Measurements from ENCODE around the gene KLHL17.
A peak's percentile ranks its signal among the peaks of the same experiment; 100 is the strongest.
"Not testable (repeated sequence)": the region's sequence is repeated elsewhere in the genome, so short reads cannot be mapped to it uniquely, and the experiment has no call there.

KLHL17 gene

DNA sequence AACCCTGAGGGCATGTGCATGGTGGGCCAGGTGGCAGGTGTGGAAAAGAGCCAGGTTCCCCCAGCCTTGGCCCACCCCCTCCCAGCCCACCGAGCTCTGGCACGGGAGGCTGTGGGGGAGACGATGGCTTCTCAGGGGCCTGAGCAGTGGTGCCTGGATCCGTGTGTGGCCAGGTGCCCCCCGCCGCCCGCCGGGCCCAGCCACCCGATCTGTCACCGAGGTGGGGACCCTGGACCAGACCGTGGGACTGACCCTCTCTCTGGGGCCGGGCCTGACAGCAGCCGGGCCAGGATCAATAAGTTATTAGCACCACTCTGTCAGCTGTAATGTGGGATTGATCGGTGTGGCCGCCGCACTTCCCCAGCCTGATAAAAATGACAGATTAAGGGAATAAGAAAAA lies 22.9 kb upstream of the KLHL17 start:
- DNase-seq (ENCODE audit: low spot score), result no peak

DNA sequence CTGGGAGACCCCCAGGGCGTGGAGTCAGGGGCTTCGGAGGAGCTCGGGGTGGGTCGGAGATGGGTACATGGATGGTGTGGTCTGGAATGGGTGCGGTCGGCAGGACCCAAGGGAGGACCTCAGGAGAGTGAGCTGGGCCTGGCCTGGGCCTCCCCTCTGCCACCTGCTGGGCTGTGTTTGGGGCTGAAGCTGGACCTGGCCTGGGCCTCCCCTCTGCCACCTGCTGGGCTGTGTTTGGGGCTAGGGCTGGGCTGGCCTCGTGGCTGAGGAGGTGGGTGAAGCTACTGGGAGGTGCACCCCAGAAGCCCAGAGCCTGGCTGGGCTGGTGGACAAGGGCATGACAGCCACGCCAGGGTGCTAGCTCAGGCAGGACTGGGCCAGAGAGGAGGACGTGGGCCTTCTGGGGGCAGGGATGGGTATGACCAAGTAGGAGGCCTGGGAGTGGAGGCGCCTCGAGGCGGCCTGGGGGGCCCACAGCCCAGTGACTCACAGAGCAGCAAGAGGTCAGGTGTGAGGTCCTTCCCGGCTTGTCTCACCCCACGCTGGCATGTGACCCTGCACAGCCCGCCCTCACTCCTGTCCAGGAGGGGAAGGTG lies 22.2 kb upstream of the KLHL17 start:
- no peak for DNase-seq (ENCODE audit: low spot score)

DNA sequence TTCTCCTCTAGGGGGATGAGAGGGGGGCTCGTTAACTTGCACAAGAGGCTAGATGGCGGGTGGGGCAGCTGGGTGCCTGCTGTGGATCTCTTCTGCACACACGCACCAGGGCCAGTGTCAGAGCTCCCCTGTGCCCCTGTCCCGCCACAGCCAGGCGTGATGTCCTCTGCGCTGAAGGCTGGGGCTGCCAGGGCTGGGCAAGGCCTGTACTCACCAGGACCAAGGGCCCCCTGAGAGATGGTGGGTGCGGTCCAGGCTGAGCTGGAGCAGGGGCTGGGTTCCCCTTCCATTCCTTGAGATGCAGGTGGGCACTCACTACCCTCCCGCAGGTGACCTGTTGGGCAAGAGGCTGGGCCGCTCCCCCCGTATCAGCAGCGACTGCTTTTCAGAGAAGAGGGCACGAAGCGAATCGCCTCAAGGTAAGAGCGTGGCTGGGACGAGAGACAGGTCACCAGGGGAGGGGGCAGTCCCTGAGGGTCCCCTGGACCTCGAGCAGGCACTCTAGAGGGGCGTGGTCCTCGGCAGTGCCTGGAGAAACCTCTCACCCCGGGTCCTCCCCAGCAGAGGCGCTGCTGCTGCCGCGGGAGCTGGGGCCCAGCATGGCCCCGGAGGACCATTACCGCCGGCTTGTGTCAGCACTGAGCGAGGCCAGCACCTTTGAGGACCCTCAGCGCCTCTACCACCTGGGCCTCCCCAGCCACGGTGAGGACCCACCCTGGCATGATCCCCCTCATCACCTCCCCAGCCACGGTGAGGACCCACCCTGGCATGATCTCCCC lies 21.5 kb upstream of the KLHL17 start:
- DNase-seq (ENCODE audit: low spot score), result no peak

DNA sequence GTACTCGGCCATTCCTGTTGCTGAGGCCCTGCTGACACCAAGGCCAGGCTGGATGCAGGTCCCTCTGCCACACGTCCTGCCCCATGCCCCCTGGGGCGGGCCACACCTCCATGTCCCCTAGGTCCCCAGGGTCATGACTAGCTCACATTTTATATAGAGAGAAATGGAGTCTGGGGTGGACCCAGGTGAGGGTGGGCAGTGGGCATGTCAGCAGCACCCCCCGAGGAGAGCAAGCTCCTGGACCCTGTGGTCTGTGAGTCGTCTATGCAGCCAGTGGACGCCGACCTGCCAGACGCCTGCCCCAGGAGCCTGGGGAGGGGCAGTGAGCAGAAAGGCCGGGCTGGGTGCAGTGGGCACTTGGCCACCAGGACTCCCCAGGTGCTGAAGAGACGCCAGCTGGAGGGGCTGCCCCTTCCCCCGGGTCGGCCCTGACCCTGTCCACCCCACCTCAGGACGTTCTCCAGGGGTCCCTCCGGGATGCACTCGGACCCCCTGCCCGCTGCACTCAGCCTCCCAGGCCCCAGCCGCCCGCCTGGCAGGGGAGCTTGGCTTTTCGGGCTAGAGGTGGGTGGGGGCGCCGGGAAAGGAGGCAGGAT lies 20.8 kb upstream of the KLHL17 start:
- no peak for DNase-seq (ENCODE audit: low spot score)

DNA sequence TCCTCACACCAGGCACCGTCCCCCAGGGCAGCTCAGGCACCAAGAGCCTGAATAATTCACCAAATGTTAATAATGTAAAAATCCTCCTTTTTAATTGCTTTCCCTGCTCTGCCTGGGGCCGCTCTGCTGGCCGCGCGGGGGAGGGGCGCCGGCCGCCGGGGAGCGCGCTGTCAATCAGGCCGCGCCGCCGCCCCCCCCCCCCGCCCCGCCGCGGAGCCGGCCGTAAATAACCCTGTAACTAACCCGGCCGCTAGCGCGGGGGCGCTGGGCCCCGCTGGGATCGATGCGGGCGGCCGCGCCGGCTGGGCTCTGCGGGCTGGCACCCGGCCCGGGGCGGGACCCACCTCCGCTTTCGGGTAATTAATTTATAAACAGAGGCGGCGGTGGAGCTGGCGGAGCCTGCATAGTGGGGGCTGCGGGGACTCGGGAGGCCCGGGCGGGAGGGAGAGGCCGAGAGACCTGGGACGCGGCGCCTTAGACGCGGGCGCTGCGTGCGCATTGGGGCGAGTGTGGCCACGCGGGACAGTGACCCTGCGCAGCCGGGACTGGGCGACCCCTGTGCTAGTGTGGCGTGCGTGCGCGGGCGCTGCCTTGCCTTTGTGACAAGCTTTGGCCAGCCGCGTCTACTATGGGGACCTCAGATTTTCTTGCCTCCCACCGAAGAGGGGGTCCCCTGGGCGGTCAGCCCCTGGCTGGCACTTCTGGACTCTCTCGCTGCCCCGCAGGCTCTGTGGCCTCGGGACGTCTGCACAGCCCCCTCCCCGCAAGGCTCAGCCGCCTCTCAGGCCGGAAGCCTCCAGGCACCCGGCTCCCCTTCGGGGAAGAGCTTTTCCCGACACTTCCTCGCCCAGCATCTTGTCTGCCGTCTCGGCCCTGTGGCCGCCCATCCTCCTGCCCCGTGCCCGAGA lies 20.0 kb upstream of the KLHL17 start:
- peak; percentile 84 for DNase-seq (ENCODE audit: low spot score)

DNA sequence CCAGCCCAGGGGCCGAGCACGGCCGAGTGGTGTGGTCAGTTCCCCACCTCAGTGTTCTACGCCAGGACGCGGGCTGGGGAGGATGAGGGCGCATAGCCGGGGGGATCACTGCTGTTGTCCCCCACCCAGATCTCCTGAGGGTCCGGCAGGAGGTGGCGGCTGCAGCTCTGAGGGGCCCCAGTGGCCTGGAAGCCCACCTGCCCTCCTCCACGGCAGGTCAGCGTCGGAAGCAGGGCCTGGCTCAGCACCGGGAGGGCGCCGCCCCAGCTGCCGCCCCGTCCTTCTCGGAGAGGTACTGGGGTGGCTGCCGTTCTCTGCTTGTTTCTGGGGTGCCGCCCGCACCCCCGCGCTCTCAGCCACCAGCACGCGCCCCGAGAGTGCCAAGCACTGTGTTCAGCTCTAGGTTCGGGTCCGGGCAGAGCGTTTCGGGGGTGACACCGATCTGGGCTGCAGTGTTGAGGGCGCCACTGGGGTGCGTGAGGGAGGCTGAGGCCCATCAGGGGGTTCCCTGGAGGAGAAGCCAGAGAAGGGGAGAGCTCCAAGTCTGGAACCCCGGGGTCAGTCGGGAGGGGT lies 19.3 kb upstream of the KLHL17 start:
- DNase-seq (ENCODE audit: low spot score), result no peak

DNA sequence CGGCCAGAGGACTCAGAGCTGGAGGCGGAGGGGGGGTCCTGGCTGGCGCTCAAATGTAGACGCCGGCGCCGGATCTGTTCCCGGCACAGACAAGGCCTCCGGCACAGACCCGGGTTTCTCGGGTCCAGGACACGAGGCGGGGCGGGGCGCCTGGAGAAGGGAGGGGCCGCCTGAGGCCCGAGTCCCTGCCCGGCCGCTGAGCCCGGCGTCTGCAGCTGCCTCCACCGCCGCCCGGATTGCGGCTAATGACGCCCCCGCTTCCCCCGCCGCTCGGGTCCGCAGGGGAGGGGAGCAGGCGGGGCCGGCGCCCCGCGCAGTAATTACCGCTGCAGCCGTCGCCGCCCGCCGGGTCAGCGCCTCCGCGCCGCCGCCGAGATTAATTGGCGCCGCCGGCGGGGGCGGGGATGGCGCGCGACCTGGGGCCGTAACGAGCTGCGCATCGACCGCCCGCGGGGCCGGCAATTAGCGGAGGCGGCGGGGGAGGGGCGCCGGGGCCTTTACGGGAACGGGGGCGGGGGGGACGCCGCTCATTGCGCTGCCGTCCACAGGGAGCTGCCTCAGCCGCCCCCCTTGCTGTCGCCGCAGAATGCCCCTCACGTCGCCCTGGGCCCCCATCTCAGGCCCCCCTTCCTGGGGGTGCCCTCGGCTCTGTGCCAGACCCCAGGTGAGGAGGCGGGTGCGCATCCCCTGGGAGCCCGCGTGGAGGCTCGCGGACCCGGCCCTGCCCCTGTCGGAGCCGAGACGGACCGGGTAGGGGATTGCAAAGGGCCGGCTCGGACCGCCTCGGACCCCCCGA lies 18.6 kb upstream of the KLHL17 start:
- DNase-seq (ENCODE audit: low spot score), result peak; percentile 88

DNA sequence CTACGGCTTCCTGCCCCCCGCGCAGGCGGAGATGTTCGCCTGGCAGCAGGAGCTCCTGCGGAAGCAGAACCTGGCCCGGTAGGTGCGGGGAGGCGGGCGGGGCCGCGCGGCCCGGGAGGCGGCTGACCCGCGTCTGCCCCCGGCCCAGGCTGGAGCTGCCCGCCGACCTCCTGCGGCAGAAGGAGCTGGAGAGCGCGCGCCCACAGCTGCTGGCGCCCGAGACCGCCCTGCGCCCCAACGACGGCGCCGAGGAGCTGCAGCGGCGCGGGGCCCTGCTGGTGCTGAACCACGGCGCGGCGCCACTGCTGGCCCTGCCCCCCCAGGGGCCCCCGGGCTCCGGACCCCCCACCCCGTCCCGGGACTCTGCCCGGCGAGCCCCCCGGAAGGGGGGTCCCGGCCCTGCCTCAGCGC lies 18.0 kb upstream of the KLHL17 start:
- no peak for DNase-seq (ENCODE audit: low spot score)

DNA sequence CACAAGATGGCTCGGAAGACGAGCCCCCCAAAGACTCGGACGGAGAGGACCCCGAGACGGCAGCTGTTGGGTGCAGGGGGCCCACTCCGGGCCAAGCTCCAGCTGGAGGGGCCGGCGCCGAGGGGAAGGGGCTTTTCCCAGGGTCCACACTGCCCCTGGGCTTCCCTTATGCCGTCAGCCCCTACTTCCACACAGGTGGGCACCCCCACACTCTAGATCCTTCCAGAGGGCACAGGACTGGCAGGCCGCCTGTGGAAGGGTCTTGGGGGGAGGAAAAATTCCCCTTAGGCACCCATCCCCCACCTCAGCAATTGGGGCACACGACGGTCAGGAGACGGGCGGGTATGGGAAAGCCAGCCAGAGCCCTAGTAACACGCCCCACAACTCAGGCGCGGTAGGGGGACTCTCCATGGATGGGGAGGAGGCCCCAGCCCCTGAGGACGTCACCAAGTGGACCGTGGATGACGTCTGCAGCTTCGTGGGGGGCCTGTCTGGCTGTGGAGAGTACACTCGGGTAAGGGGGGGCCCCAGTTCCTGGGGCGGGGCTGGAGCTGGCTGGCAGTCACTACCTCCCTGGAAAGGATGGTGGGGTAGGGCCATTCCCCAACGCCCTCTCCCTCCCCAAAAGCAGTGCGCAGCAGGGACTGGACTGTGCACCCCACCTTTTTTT lies 17.4 kb upstream of the KLHL17 start:
- DNase-seq (ENCODE audit: low spot score), result no peak

DNA sequence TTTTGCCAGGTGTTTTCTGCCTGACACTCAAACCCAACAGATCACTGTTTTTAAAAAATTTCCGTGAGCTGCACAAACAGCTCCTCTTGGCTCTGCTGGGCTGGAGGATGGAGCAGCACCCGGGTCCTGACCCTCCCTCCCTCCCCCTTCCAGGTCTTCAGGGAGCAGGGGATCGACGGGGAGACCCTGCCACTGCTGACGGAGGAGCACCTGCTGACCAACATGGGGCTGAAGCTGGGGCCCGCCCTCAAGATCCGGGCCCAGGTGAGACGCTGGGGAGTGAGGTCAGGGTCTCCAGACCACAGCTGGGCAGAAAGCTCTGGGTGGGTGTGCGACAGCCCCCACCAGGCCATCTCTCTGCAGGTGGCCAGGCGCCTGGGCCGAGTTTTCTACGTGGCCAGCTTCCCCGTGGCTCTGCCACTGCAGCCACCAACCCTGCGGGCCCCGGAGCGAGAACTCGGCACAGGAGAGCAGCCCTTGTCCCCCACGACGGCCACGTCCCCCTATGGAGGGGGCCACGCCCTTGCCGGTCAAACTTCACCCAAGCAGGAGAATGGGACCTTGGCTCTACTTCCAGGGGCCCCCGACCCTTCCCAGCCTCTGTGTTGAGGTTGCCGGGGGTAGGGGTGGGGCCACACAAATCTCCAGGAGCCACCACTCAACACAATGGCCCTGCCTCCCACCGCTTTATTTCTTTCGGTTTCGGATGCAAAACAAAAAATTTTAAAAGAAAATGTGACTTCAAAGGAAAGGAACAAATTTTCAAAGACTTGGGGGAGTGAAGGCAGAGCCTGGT lies 16.6 kb upstream of the KLHL17 start:
- no peak for DNase-seq (ENCODE audit: low spot score)

DNA sequence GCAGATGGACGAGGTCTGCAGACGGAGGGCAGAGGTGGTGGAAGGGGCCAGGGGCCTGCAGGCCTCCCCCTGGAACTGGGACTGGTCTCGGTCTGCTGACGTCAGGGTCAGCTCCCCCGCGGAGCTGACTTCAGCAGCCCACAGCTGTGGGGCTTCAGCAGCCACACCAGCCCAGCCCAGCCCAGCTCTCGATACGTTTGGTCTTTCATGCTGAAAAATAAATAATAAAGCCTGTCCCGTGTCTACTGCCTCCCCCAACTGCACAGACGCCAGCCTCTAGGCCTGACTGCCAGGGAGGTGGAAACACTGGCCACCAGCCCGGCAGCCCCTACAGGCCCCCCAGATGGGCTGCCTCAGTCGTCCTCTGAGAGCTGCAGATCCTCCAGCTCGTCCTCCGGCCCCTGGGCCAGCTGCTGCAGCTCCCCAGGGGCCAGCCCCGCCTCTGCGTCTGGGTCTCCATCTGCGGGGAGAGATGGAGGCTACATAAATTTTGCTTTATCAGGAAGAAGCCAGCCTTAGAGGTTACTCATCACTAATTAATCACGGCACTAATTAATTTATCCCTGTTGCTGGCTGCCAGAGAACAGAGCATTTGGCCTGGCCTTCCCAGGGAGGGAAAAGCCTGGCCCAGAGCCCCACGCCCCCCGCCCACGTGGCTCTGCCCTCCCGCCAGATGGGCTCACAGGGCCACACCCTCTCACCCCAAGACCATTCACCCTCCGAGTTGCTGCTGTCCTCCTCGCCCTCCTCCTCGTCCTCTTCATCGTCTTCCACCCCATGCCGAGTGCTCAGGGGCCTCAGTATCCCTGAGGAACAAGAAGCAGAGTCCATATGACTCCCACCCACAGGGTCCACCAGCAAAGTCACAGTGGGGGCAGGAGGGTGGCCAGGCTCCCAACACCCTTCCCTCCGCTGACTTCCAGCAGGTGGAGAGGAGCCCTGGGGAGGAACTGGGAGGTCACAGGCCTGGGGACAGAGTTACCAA lies 15.8 kb upstream of the KLHL17 start:
- no peak for DNase-seq (ENCODE audit: low spot score)

DNA sequence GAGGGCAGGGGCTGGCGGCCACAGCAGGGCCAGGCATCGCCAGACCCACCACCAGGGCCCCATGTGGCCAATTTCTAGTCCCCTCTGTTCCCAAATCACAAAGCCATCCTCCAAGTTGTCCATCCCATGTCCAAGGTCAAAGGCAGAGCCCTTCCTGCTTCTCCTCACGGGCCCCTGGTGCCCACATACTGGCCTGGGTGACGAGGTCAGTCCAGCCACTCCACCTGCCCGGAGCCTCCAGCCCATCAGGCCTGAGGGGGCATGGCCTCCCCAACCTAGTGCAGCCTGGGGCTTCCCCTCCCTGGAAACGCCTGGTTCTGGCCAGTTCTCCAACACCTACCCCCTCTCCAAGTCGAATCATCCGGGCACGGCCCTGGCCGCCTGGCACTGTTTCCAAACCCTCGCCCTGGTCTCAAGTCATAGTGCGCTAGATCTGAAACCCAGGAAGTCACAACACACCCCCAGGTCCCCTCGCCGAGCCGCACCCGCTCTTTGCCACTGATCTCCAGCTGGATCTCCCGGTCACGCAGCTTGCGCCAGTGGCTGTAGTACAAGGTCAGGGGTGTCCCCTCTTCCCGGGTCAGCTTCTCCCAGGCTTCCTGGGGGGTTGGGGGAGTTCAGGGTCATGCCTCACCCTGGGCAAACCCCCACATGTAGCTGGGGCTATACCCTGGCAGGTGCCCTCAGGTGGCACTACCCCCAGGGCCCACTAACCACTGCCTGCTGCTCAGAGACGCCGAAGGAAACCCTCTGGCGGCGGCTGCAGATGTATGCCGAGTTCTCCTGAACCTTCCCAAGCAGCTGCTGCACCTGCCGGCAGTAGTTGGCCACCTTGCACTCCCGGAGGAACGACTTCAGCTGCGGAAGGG lies 14.5 kb upstream of the KLHL17 start:
- DNase-seq (ENCODE audit: low spot score), result no peak

DNA sequence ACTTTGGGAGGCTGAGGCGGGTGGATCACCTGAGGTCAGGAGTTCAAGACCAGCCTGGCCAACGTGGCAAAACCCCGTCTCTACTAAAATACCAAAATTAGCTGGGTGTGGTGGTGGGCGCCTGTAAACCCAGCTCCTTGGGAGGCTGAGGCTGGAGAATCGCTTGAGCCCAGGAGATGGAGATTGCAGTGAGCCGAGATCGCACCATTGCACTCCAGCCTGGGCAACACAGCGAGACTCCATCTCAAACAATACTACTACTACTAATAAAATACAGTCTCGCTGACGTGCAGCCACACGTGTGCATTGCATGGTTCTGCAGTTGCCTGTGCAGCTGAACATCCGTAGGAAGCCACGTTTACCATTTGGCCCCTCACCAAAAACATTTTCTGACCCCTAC lies 13.6 kb upstream of the KLHL17 start:
- DNase-seq (ENCODE audit: low spot score), result not testable (repeated sequence)

DNA sequence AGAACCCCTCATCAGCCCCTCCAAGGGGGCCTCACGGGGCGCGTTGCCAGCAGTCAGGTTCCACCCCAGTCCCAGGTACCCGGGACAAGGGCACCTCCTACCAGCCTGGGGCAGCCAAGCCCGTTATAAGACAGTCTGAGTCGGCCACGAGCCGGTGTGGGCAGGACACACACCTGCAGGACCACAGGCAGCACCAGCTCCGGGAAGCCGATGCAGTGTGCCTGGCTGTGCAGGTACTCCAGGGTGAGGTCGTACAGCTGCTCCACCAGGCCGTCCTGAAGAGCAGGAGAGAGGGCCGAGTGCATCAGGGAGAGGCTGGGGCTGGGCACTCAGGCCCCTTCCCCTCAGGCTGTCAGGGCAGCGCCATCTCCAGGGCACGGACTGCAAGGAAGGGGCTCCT lies 12.4 kb upstream of the KLHL17 start:
- DNase-seq (ENCODE audit: low spot score), result no peak

DNA sequence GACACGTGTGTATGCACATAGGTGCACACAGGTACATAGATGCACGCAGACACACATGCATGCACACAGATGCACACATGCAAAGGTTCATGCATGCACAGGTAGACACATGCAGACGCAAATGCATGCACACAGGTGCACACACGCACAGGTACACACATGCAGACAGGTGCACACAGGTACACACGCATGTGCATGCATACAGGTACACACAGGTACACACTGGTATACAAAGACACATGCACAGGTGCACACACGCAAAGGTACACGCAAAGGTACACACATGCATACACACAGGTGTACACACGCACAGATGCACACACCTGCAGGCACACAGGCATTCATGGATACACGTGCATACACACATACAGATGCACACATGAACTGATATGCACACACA lies 10.1 kb upstream of the KLHL17 start:
- DNase-seq (ENCODE audit: low spot score), result no peak

DNA sequence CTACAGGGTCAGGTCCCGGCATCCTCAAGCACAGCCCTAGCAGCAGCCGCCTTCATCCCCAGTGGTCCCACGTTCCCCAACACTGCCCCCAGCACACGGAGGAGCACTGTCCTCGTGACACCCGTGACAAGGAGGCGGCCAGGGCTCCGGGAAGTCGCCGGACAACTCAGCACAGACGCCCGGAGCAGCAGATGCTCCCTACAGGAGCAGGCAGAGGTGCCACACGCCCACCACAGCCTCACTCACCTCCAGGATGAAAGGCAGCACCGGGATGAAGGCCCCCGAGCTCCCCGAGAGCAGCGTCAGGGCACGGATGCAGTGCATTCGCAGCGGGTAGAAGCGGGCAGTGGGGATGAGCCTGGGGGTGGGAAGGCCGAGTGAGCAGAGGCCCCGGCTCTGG lies 9.5 kb upstream of the KLHL17 start:
- DNase-seq (ENCODE audit: low spot score), result no peak

DNA sequence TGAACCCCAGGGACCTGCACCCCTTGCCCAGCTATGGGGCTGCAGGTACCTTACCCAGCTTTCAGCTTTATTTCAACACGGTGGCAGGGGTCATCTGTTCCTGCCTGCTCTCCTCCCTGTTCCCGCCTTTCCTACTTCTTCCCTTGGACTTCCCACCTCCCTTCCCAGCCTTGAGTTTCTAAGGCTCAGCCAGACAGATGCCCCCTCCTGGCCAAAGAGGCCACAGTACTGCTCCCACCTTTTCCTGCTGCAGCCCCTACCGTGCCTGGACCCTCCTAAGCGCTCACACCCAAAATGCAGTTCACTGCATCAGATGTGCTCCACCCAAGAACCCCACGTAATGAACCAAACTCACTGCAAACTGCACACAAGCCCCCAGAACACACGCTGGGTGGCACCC lies 9.0 kb upstream of the KLHL17 start:
- no peak for DNase-seq (ENCODE audit: low spot score)

DNA sequence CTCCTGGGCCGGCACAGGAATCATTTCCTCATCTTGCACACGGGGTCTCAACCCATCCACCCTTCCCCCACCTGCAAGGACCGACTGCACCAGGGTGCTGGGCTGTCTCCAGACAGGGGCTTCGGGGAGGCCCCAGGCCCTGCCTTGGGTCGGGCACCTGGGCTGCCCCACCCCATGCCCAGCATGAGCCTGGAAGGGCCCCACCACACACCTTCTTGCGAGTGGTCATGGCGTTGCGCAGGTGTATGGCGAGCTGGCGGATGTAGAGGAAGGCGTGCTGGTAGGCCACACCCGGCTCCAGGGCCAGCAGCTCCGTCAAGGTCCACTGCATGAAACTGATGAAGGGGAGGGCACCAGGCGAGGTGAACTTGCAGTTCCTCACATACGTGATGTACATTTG lies 8.2 kb upstream of the KLHL17 start:
- DNase-seq (ENCODE audit: low spot score), result no peak

Data from left forelimb (tissue), 1 donor.